NB4 (cell line): ENCODE data around the gene C1orf56.

Experiments used
- CTCF ChIP-seq: IDR thresholded peaks from one replicate; pipeline ENCODE4 v1.5.1; 2012; ENCODE audit warnings: low read depth, low read length
- POLR2A ChIP-seq: IDR thresholded peaks from 2 replicates; pipeline ENCODE4 v1.6.1; 2011; ENCODE audit warnings: mild to moderate bottlenecking; ENCODE audit not compliant: insufficient read length; ENCODE audit errors: extremely low read depth

GRCh38 chr1:151054971-151055547, 7.5 kb downstream of the C1orf56 start:
- TF ChIP-seq POLR2A (no peak), CTCF (no peak)
